ENCODE measurements around the gene SDC3.

The SDC3 gene

DNA sequence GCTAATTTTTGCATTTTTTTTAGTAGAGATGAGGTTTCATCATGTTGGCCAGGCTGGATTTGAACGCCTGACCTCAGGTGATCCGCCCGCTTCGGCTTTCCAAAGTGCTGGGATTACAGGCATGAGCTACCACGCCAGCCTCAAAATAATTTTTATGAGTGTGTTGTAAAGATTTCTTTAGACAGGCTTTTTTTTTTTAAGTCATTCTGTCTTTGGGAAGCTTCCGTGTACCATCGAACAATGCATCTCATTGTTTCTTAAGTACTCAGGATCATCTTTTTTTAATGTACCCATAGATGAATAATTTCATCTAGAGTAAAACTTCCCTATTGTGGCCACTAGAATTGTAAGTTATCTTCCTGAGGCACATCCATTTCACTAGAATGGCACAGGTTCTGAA is 19.6 kb upstream of the SDC3 start:
- no peak for DNase-seq

DNA sequence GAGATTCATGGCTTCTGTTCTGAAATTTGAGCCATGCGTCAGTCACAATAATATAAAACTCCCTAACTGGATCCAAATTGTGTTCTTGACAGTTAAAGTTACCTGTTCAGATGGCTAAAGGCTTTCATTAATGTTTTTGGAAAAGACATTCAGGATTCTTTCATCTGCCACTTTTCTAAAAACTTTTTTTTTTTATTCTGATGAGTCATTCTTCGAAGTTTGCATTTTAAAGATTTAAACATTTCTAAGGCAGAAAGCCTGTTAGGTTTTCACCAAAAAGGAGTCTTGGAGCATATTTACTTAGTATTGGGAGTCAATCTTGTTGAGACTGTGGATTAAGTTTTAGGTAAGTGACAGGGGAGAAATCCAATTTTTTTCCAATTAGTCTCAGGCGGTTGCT is 18.9 kb upstream of the SDC3 start:
- no peak for DNase-seq

DNA sequence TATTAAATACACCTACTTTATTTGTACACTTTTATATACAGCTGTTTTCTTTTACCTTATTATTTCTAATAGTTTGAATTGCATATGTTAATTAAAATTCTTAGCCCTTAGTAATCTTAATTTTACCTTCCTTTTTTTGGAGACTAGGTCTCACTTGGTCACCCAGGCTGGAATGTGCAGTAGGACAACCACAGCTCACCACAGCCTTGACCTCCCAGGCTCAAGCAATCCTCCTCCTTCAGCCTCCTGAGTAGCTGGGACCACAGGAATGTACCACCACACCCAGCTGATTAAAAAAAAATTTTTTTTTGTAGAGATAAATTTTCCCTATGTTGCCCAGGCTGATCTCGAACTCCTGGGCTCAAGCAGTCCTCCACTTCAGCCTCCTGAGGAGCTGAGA is 15.0 kb upstream of the SDC3 start:
- DNase-seq = no peak

DNA sequence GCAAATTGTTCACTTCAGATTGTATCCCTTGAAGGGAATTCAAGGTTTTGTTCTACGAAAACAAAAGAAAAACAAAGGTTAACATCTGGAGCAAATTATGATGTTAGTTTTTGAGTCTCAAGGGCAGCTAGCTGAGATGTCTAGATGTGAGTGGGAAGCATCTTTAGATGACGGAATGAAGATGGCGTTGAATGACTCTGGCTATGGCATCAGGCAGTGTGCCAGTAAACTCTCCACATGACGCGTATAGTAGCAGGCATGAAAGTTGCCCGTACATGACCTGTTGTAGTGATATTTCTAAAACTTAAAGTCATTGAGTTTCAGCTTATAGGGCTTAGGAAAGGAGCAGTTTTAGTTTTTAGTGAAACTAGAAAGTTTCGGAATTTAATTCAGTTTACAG is 12.3 kb upstream of the SDC3 start:
- no peak for DNase-seq

DNA sequence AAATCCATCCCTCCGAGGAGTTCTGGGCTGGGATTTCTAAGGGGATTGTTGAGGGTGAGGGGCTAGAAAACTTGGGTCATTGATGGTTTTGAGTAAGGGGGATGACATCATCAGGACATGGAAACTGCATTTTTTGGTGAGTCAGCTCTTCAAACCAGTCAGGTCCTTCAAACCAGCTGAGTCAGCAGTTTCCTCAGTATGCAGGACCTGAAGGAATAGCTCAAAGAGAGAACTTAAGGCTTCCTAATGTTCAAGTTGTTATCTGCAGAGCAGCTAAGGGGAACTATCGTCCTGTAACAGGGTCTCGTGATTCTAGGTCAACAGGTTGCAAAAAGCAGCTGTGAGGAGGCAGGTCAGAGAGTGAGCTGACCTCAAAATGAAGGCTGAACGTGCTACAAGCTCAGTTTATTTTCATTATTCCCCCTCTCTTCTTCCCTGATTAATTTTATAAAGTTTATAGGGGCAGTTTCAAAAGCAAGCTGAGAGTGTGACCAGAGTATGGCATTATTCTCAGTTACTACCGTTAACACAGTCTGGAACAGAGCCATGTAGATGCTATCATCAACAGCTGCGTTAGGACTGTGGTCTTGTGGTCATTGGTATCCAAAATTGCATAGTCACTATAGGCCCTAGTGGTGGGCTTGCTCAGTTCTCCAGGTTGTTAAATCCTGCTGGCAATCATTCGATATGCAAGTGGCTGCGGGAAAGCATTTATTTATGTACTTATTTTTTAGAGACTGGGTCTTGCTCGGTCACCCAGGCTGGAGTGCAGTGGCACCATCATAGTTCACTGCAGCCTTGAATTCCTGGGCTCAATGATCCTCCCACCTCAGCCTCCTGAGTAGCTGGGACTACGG is 10.7 kb upstream of the SDC3 start:
- DNase-seq = no peak

DNA sequence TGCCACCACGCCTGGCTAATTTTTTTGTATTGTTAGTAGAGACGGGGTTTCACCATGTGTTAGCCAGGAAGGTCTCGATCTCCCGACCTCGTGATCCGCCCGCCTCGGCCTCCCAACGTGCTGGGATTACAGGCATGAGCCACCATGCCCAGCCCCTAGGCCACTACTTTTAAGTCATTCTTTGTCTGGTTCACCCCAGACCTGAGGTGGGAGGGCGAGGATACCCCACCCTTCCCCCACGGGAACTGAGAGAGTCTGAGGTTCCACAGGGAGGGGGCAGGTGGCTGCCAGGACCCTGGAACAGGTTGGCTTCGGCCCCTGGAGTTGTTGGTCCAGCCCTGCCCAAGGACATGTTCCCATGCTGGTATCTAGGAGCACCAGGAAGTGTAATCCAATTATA is 7.7 kb upstream of the SDC3 start:
- no peak for DNase-seq

DNA sequence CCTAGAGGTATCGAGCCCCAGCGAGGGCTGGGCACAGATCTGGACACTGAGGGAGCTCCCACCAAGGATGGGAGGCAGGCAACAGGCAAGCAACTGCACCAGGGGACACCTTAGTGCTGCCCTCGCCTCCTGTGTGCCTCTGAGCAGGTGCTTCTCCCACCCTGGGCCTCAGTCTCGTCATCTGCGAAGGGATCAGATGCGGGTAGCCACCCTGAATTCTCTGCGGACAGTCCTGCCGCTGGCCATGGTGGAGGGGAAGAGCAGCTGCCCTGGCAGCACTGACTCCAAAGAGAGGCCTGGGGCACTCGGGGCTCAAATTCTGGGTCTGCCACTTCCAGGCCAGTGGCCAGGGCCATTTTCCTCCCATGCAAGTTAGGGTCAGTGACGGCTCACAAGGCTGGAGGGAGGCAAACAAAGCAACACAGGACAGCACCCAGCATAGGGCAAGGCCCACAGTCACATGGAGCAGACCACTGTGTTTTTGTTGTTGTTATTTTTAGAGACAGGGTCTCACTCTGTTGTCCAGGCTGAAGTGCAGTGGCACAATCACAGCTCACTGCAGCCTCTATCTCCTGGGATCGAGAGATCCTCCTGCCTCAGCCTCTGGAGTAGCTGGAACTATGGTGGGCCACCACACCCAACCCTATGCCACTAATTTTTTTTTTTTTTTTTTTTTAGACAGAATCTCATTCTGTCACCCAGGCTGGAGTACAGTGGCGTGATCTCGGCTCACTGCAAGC is 7.1 kb upstream of the SDC3 start:
- no peak for DNase-seq

DNA sequence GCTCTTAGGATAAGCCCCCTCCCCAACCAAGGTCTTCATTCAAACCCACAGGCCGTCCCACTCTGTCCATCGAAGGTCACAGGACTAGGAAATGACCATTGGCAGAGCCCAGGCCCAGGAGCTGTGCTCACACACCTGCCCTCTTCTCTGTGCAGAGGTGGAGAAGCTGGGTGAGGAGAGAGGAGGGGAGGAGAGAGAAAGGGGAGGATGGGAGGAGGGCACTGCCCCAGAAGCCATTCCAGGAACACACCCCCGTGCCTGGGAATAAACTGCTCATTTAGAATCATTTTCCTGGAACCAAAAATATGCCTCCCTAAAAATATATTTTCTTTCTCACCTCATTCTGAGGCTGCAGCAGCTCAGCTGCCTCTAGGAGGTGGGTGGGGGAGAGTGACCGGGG is 6.4 kb upstream of the SDC3 start:
- DNase-seq = no peak

DNA sequence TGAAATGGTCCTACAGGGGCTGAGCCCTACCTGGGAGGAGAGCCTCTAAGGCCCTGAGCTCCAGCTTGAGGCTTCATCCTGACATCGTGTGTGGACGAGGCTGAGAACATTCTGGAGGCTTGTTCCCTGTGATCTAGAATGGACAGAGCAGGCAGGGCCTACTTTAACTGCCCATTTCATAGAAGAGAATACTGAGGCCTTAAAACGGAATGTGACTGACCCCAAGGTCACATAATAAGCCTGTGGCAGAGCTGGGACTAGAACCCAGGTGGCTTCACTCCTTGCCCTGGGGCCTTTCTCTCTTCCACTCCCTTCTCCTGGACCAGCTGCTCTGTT is 6.0 kb upstream of the SDC3 start:
- DNase-seq = no peak

DNA sequence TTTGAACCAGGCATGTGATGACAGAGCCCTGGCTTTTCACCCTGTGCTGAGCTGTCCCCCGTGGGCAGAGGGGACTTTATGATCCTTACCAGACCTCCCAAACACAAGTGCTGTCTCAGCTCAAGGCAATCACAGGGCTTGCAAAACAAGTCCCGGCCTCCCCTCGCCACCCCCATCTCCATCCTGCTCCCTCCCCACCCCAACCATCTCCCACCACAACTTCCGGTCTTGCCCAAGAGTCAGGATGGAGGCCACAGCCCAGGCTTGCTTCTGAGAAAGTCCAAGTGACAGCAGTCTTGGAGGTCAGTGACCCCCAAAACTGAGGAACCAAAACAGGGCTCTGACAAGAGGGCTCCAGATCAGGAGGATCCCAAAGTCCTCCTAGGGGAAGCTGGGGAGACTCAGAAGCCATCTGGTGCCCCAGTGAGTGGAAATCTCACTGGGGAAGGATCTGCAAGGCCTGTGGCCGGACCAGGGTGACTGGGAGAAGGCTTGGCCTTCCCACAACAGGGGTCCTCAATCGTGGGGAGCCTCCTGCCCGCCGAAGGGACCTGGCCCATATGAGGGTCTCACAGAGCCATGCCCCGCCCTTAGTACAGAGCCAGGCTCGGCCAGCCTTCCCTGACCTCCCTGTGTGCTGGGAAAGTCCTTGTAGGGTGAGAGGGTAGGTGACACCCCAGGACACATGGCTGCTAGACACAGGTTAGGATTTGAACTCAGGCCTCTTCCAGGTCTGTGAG is 4.5 kb upstream of the SDC3 start:
- no peak for DNase-seq

DNA sequence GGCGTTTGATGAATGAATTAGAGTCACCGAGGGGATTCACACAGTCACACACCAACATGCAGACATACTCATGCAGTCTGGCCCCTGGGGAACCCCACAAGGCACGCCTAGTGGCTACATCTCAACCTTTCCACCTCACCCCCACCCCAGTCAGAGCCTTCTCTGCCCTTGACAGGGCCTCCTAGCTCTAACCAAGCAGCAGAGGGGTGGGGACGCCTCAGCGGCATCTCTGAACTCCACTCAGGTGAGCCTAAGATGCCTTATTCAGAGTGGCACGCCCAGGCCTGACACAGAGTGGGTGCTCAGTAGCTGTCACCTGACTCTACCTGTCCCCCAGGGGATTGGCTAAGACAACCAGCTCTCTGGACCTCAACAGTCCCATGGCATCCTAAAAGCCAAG is 3.7 kb upstream of the SDC3 start:
- DNase-seq = no peak

DNA sequence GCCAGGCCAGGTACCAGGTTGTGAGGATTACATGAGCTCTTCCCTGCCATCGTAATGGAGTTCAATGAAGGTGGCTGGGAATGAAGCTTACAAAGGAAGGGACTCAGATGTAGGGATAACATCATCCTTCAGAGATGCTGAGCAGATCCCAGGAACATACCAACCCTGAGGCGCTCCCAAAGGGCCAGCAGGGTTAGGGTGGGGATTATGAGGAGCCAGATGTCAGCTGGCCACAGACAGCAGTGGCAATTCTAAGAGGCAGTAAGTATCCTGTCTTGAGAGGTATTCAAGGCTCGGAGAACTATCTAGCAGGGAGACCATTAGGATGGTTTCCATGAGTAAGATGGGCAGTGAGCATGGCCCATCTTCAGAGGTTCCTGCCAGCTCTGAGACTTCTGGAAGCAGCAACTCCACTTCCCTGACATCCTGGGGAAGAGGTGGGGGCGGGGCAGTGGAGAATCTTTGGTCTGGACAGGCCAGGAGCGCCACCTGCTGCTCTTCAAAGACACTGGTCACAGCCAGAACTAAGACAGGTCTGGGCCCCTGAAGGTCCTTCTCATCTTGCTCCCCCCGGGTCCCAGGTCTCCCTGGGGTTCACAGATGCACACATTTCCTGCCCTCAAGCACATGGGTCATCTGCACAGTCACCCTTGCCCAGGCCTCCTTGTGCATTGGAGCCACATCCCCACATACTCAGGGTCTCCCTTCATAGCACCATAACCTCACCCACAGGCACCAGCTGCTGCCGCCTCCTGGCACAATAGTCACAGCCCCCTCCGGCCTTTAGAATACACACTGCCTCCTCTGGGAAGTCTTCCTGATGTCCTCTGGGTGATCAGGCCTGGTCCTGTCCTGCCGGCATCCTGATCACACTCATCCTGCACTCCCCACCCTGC is 2.7 kb upstream of the SDC3 start:
- DNase-seq = peak; percentile 84

DNA sequence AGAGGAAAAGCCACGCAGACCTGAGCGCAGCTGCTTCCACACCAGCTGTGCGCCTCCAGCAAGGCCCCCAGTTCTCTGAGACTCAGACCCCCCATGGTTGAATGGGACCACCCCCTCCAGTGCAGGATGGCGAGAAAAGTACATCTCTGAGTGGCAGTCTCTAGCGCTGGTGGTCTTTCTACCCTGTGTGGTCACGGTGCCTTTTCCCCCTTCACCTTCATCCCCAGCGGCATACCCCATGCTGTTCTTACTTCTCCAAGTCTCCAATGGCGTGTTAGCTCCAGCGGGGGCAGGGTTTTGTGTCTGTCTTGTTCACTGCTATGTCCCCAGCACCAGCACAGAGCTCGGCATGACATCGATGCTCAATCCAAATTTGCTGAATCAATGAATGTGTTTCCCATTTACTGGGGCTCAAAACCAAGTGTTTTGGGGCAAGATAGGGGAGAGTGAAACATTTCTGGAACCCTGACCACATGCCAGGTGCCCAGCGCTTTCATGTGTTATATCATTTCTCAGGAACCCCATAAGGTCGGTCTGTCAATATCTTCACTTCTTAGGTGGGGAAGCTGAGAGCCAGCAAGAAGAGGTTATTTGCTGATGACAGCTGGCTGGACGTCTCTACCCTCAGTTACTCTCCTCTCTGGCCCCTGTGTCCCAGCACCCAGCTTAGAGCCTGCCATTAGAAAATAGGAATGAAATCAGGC is 959 bp upstream of the SDC3 start:
- DNase-seq = no peak

DNA sequence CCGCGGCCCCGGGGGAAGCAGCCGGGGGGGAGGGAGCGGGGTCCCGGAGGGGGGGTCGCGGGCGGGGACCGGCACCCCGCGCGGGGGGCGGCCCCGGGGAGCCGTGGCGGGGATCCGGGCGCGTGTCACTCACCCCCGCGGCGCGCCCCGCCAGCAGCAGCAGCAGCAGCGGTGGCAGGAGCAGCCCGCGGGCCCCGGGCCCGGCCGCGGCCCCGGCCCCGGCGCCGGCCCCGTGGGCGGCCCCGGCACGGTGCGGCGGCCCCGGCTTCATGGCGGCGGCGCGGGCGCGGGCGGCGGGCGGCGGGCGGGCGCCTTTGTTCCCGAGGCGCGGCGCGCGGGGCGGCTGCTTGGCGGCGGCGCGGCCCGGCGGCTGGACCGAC is 252 bp downstream of the SDC3 start:
- DNase-seq = no peak

DNA sequence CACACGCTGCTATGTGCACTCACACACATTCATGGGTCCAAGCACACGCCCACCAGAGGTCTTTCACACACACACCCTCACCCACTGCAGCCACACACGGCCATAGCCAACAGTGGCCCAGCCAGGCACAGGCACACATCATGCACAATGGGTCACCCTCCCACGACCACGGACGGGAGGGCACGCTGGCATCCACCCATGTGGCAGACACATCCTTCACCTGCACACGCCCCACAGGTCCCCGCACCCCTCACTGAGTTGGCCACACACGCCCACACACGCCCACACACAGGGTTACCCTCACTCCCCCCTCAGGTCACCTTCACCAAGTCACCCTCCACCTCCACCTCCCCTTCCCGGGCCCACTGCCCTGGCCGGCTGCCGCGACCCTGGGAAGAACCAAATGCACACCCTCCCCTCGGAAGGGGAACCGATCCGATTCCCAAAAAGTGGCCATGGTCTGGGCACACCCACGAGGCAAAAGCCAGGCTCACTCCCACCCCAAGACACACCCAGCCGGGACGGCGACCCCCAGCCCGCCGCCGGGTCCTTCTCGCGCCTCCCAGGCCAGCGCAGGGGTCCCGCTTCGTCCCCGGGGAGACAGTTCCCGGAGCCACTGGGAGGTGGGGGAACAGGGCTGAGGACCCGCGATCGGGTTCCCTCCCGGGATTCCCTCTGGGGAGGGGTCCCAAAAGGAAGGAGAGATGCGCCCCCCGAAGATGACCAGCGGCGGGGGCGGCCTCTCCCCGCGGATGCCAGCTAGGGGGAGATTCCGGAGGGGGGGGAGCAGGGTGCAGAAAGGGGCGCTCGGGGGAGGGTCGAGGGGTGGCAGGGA is 860 bp downstream of the SDC3 start:
- DNase-seq = no peak

DNA sequence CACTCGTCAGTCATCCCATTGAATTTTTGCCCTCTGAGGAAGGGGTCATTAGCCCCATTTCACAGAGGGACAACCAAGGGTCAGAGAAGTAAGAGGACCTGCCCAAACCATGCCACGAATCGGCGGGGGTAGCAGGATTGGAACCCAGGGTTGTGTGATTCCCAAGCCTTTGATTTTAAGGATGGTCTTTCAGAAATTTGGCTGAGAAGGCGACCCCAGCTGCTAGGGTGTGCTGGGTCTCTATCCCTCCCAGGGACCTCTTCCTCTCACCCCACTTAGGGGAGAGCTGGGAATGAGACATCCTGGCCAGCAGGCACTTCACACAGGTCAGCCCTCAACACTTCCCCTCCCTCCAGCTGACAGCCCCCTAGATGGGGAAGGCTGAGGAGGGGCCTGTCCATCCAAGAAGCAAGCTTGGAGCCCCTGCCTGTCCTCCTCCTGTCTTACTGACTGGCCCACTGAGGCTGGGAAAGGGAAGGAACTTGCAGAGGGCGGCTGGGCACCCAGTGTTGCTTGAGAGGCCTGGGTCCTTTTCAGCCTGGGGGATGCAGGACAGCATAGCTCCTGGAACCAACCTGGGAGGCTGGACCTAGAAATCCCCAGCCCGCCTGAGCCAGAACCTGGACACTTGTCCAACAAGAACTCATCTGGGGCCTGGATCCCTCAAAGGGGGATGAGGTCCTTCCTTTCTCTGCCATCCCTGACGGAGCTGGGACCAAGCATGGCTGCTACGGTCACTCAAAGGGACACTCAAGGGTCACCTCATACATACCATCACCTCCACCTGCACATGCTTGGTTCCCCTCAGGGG is 1.7 kb downstream of the SDC3 start:
- DNase-seq = no peak

DNA sequence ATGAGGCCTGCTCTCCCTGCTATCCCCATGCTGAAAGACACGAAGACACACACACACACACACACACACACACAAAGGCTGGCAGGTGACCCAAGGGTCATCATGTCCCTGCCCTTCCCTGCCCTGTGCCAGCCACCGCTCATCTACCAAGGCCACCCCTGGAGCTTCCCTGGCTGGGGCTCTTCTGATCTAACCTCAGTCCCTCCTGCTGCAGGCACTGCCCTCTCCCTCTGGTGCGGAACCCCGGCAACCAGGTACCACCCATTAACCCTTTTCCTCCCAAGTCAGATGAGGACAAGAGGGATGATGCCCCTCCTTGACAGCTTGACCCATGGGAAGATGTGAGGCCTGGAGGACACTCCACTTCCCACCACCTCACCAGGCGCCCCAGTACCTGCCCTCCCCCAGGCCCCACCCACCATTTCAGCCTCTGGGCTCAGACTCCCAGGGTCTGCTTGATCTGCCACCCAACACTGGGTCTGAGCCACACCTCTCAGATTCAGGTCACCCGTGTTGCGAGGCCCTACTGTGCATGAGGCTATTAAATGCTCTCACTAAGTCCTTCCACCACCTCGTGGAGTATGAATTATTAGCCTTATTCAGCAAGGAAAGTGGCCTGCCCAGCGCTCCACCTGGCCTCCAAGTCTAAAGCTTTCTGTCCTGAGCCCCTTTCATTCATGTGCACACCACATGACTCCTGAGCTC is 2.5 kb downstream of the SDC3 start:
- DNase-seq = no peak

DNA sequence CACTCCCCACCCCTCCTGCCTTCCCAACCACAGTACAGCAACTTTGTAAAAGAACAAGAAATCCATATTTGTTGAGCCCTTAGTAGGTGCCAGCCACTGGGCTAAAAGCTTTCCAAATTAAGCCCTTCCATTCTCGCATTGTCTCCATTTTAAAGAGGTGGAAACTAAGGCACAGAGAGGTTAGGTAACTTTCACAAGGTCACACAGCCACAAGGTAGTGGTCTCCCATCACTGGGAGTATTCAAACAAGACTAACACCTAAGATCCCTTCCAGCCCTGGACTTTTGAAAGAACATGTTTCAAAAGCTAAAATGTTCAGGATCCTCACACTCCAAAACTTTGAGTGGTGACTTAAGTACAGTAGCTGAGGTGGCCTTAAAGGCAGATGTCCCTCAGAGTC is 3.2 kb downstream of the SDC3 start:
- no peak for DNase-seq

DNA sequence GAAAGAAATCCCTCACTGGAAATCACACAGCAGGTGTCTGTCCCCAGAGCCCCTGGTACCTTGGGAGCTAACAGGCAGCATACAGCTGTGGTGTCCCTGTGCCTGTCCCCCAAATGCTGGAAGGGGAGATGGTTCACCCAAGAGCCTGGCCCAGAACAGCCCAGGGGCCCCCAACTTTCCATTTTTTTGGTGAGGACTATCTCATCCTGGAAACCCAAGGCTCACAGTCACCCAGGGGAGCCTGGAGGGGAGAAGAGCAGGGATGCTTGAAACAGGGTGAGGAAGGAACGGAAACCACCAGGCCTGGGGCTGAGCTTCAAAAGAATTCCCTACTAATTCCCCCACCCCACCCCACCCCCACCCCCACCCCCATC is 3.6 kb downstream of the SDC3 start:
- no peak for DNase-seq

Data from NCI-H2227 treated with DMSO at 0.1 percent for 48 hours (cell line).